HG03354 (cell line): Measurements from ENCODE around the gene ATXN1.
"Not testable (repeated sequence)": the region's sequence is repeated elsewhere in the genome, so short reads cannot be mapped to it uniquely, and the experiment has no call there.

Experiments used
- ATAC-seq: cut with Tn5 transposase; IDR thresholded peaks from one replicate; pipeline ENCODE4 v1.9.1; 2021; ENCODE audit warnings: mild to moderate bottlenecking; ENCODE audit not compliant: unreplicated experiment, poor library complexity, severe bottlenecking

The ATXN1 gene

GRCh38 chr6:16633961-16634360 is 127.3 kb downstream of the ATXN1 start:
- ATAC-seq = no peak

DNA sequence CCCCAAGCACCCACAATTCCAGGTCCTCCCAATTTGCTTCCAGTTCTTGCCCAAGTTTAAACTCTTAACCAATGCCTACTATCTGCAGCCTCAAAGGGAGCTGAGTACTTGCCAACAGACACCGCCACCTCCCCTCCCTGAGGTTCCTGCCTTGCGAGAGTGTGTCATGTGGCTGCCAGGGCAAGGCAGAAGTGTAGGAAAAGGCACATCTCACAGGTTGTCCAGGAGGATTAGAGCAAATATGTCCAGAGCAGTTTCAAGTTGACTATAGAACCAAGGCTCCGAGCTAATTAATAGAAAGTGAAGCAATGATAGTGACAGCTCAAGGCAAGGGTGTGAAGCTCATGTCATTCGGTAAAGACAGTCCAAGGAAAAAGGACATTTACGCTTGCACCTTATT is 127.8 kb downstream of the ATXN1 start:
- no peak for ATAC-seq

- no peak for ATAC-seq
Observed at GRCh38 chr6:16632101-16632500, 129.2 kb downstream of the ATXN1 start.

DNA sequence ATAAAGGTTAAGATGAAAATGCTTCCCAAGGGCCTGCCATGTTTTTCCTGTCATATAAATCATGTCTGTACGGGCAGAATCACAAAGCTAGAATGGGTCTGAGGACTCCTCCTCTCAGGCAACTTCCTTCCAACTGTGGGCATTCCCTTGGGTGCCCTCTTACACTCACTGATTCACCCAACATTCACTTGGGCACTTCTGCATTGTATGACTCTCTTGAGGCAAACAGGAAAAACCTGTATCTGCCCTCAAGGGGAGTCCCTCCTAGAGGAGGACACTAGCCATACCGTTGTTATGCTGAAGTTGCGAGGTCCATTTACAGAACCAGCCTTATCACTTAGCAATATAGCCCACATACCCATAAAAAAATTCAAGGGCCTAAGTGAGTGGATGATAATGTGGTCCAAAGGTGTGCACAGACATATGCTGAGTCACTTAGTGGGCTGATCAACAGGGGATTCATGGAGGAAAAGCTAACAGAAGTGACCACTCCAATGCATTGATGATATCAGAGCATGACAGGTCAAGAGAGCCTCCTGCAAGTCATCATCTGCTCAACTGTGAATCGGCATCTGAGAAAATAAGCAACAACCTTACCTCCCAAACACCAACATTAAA is 131.1 kb downstream of the ATXN1 start:
- no peak for ATAC-seq

- ATAC-seq = not testable (repeated sequence)
Observed at GRCh38 chr6:16628580-16628979, 132.7 kb downstream of the ATXN1 start.

- no peak for ATAC-seq
Observed at GRCh38 chr6:16626650-16627049, 134.6 kb downstream of the ATXN1 start.

GRCh38 chr6:16625291-16626265 is 135.7 kb downstream of the ATXN1 start:
- no peak for ATAC-seq

- no peak for ATAC-seq
Observed at GRCh38 chr6:16624636-16625290, 136.5 kb downstream of the ATXN1 start.

GRCh38 chr6:16623731-16624130 is 137.5 kb downstream of the ATXN1 start:
- ATAC-seq = no peak

DNA sequence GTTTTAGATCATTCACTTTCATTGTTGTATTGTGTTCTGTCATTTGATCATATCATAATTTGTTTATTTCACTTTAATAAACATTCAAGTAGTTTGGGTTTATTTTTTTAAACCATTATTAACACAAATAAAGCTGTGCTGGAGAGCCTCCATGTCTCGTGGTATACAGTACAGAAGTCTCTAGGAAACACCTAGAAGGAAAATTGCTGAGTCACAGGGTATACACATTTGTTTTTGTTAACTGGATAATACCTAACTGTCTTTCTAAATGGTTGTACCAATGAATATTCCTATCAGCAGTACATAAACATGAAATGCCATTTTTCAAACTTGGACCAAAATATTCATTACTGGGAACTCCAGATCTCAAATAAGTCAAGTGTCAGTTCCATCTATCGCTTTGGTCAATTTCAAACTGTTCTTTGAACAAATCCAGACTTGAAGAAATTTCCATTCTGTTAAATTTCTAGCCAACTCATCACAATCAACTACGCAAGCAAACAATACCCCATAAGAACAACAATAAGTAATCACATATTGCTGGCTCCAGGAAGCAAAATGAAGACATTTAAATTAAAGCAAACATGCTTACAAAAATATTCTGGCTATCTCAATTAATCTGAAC is 138.1 kb downstream of the ATXN1 start:
- ATAC-seq = no peak

GRCh38 chr6:16622193-16622592 is 139.1 kb downstream of the ATXN1 start:
- ATAC-seq = no peak

DNA sequence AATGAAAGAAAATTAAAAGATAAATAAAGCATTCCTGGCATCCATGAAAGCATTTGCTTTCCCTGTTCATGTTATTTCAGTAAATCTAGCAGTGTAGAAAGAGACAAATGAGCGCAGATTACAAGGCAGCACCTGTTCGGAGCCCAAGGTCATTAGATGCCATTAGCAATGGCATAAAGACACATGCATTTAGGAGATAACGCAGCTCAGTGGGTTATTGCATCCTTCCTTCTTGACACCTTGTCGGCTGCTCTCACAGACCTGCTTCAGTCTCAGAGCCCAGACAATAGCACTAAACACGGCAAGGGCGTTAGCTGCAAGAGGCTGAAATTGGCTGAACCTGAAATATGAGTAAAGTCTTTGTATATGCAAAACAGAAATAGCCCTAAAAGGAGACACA is 140.3 kb downstream of the ATXN1 start:
- no peak for ATAC-seq

DNA sequence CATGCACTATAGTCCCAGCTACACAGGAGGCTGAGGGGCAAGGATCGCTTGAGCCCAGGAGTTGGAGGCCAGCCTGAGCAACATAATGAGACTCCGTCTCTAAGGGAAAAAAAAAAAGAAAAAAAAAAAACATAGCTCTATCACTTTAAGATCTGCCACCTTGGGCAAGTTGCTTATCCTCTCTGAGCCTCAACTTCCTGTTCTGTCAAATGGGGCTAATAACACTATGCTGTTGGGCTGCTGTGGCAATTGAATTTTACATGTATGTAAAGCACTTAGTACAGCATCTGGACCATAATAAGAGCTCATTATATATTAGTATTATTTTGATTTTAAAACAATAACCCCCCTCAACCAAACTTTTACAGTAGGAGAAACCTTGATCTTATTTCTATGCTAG is 141.5 kb downstream of the ATXN1 start:
- ATAC-seq = no peak

DNA sequence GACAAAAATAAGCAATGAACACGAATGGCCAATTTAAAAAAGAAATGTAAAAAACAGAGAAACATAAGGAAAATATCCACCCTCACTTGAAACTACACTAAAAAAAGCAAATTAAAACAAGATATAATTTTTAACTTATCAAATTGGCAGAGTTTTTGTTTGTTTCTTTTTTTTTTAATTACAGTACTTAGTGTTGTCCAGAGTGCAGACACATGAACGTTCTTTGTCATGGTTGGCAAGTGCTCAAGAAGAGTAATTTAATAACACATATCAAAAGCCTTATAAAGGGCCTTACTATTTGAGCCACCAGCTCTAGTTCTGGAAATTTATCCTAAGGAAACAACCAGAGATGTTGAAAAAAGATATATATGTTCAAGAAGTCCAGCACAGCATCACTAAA is 142.3 kb downstream of the ATXN1 start:
- ATAC-seq = no peak

- not testable (repeated sequence) for ATAC-seq
Observed at GRCh38 chr6:16615215-16615614, 146.0 kb downstream of the ATXN1 start.

- not testable (repeated sequence) for ATAC-seq
Observed at GRCh38 chr6:16614143-16614542, 147.1 kb downstream of the ATXN1 start.

DNA sequence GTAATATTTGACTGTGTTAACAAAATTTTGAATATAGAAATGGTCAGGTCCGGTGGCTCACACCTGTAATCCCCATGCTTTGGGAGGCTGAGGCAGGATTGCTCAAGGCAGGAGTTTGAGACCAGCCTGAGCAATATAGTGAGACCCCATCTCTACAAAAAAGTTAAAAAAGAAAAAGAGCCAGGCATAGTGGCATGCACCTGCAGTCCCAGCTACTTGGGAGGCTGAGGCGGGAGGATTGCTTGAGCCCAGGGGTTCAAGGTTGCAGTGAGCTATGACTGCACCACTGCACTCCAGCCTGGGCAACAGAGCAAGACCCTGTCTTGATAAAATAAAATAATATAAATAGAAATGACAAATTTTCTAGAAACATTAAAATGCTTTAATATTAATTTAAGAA is 147.8 kb downstream of the ATXN1 start:
- not testable (repeated sequence) for ATAC-seq

DNA sequence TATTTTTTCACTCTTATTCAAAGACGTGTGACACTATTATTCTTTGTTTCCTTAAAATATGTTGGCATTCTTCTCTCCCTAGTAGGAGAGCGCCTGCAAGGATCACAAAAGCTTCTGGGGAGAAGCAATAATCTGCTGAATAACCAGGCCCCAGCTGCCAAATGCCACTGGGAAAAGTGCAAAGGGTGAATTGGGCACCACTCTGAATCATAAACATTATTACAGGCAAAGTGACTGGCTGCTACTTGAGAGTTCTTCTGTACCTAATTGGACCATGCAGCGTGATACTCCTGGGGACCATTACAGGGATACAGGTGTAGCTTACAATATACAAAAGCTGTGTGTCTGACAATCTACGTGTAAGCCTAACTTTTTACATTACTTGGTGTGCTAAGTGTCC is 152.8 kb downstream of the ATXN1 start:
- ATAC-seq = no peak

DNA sequence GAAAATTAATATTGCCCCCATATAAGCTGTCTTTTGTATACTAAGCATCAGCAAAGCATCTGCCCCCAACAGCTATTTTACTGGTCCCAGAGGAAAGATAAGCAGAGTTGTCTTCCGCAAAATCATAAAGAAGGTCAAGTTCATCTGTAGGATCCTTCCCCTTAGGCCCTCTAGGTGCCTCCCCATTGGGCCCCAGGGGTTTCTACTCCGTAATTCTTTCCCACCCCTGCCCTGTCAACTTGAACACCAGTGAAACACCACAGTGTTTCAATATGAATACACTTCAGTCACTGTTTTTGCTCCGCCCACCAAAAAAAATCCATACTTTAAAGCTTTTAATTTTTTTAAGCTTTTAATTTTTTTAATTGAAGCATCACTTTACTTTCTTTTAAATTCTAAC is 159.2 kb downstream of the ATXN1 start:
- peak; percentile 93 for ATAC-seq

- ATAC-seq = no peak
Observed at GRCh38 chr6:16600701-16601100, 160.6 kb downstream of the ATXN1 start.
